NCI-H82 treated with DMSO at 0.1 percent for 48 hours (cell line): ENCODE results near the gene FSD1.
A peak's percentile ranks its signal among the peaks of the same experiment; 100 is the strongest.
"Not testable (repeated sequence)": the region's sequence is repeated elsewhere in the genome, so short reads cannot be mapped to it uniquely, and the experiment has no call there.

ENCODE experiments used
- DNase-seq: peaks from one replicate; lab custom pipeline; 2025; ENCODE audit not compliant: unreplicated experiment; lab: John Stamatoyannopoulos, UW

Gene FSD1

DNA sequence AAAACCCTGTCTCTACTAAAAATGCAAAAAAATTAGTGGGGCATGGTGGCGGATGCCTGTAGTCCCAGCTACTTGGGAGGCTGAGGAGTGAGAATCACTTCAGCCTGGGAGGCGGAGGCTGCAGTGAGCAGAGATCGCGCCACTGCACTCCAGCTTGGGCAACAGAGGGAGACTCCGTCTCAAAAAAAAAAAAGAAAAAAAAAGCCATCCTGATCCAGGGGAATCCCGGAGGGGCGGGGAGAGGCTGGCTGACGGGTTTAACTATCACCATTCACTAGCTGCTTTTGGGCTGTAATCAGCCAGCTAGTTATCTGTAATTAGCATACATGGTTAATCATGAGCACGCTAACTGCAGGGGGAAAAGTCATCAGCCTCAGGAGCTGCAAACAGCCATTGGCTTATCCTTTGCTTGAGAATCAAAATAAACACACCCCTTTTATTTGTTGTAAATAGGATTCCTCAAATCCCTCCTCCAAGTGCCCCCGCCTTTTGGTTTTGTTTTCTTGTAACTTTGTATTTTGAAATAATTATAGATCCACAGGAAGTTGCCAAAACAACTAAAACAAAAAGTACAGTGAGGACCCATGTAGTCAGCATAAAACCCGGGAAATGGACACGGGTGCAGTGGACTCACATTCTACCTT lies 9.6 kb downstream of the FSD1 start:
- DNase-seq, result no peak

- no peak for DNase-seq
These were observed 12.6 kb downstream of the FSD1 start for GRCh38 chr19:4316956-4317355.

DNA sequence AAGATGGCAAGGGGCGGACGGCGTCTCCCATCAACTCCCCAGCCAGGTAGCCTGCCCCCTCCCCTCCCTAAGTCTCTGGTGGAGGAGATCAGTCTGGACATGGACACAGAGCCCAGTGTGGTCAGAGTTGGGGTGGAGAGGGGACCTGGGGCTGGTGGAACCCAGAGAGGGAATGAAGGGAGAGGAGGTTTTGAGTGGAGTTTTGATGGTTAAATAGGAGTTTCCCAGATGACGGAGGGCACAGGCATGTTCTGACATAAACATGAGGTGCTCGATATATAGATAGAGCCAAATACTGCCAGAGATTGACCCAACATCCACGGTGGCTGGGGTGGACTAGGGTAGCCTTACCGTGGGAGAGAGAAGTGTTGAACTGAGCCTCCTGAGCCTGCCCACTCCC lies 14.1 kb downstream of the FSD1 start:
- DNase-seq, result no peak

DNA sequence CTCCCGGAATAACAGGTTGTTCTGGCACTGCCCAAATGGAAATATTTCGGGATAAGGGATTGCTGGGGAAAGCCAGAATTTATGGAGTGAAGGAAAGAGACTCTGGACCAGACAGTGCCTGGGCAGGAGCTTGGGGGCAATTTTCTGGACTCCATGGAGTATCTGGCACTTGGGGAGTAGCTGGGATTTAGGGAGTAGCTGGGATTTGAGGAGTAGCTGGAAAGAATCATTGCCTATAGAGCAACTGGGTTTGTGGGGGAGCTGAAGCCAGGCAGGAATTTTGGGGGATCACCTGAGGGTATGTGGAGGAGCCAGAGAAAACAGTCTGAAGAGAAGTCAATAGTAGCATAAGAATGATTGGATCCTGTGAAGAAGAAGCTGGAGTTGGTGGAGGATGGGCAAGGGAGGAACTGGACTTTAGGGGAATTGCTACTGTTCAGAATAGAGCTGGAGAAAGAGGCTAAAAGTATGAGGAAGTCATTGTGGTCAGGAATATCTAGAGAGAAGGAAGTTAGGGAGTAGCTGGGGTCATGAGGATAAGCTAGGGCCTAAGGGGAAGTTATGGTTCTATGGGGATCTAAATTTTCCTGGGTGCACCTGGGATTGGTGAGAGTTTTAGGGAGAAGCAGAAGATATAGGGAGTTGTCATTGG lies 14.8 kb downstream of the FSD1 start:
- no peak for DNase-seq

GRCh38 chr19:4320419-4320818 lies 16.0 kb downstream of the FSD1 start:
- no peak for DNase-seq

DNA sequence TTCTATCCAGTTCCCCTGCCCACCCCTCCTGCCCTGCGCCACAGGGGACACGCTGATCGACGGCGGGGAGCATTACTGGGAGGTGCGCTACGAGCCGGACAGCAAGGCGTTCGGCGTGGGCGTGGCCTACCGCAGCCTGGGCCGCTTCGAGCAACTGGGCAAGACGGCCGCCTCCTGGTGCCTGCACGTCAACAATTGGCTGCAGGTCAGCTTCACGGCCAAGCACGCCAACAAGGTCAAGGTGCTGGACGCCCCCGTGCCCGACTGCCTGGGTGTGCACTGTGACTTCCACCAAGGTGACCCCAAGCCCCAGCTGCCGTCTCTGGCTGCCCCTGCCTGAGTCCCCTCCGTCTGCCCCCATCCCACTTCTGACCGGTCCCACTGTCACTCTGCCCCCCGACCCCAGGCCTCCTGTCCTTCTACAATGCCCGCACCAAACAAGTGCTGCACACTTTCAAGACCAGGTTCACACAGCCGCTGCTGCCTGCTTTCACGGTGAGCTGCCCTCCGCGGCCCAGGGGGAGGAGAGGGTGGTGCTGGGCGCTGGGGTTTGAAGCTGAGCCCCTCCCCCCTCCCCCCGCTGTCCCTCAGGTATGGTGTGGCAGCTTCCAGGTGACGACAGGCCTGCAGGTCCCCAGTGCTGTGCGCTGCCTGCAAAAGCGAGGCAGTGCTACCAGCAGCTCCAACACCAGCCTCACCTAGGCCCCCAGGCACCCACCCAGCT lies 18.7 kb downstream of the FSD1 start:
- DNase-seq, result no peak

DNA sequence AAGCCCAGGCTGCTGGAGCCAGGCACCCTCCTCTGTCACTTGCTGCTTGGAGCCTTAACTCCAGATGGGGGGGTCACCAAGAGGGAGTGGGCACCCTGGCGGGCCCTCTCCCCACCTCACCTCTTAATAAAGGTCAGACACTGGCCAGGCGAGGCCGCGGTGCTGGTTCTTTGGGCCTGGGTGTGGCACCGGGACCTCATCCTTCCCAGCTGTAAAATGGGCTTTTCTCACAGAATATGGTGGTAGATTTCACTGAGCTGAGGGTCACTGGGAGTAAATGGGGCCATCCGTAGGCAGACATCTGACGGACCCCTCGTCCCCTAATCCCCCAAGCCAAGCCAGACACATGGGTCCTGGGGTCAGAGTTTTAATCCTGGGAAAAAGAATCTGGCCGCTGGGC lies 19.3 kb downstream of the FSD1 start:
- no peak for DNase-seq

- DNase-seq, result no peak
These were observed 19.8 kb downstream of the FSD1 start for GRCh38 chr19:4324228-4324627.

DNA sequence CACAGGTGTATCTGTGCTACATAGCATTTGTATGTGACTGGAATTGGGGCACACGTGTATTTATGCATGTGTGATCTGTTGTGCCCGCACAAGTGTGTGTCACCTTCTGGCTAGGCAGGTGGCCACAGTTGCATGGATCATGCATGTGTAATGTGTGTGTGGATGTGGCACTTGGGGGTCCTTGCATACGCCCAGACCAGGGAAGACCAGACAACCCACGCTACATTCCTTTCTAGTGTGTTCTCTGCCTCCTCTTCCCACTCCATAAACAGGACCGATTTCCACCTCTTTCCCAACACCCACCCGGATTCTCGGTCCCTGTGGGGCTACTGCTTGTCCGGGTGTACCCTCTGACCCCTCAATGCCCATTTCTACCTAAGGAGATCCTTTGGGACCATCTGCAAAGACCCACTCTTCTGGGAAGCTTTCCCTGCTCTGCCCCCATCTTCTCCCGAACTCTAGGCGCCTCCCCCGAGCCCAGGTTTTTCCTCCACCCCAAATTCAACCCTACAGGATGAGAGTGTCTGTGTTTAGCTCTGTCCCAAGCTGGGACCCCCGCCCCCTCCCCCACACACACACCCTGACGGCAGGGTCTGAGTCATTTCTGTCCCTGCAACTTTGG lies 21.9 kb downstream of the FSD1 start:
- no peak for DNase-seq

DNA sequence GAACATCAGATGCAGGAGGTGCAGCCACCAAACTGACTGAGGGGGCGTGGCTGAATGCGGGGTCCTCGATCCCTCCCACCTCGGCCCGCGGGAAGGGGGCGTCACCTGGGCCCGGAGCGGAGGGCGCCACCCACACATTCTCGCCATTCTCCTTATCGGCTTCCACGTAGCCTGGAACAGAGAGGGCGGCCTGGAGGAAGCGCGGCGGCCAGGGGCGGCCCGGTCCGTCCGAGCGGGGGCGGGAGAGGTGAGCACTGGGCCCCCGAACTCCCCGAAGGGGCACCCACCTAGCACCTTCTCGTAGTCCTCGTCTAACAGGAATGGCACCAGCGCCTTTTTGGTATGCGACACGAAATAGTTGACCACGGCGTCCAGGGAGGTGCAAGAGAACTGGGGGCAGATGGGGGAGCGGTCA lies 22.4 kb downstream of the FSD1 start:
- DNase-seq, result no peak

DNA sequence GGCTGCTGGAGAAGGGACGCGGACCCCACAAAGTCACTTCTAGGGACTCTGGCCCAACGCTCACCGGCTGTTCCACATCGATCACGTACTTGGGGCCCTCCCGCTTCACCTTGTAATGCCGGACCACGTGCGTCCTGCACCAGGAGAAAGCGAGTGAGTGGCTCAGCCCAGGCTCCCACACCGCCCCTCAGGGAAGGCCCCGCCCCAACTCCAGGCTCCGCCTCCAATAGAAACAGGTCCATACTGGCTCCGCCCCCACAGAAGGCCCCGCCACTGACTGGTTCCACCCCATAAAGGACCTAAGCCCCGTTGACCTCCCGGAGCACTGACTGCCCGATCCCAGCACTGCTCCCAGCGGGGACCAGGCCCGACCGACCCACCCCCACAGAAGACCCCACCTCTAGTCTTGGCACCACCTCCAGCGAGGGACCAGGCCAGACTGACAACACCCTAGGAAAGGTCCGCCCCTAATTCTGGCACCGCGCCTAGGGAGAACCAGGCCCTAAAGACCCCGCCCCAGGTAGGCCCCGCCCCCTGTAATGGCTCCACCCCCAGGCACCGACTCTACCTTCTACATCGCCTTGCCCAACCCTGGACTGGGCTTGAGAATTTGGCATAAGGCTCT lies 23.0 kb downstream of the FSD1 start:
- DNase-seq, result peak; percentile 75

DNA sequence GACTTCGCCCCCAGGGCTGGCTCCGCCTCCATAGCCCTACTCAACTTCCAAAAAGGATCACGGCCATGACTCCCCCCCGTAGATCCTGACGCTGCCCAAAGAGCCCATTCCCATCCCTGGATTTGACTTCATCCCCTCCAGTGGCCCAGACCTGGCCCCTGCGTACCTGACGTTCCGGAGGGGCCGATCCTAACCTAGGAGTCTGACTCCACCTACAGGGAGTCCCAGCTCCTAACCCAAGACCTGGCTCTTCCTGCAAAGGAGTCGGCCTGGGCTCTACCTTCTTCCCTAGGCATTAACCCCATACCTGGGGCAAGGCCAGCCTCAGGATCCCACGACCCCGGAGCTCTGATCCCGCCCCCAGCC lies 23.5 kb downstream of the FSD1 start:
- no peak for DNase-seq

DNA sequence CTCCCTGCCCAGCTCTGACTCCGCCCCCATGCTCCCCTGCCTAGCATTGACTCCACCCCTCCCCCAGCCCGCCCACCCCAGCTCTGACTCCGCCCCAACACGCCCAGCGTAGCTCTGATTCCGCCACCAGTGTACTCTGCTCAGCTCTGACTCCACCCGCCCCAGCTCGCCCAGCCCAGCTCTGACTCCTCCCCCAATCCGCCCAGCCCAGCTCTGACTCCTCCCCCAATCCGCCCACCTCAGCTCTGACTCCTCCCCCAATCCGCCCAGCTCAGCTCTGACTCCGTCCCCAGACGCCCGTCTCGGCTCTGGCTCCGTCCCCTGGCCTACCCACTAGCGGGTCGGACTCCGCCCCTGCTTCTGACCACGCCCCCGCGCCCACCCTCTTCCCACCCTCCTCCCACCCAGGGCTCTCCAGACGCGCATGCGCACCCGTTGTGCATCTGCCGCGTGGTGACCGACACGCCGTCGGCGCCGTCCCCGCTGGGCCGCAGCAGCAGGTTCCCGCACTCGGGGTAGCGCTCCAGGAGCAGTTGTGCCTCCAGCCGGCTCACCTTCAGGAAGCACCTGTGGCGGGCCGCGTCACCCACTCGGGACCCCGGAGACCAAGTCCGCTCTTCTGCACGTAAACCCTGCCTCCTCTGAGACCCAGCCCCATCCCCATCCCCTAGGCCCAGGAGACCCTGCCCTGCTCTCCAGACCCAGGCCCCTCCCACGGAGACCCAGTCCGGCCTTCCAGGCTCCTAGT lies 24.0 kb downstream of the FSD1 start:
- DNase-seq, result peak; percentile 89

GRCh38 chr19:4328991-4329681 lies 24.7 kb downstream of the FSD1 start:
- not testable (repeated sequence) for DNase-seq

- no peak for DNase-seq
These were observed 25.5 kb downstream of the FSD1 start for GRCh38 chr19:4329858-4330257.

- no peak for DNase-seq
These were observed 30.7 kb downstream of the FSD1 start for GRCh38 chr19:4334929-4335570.

GRCh38 chr19:4337906-4338440 lies 33.6 kb downstream of the FSD1 start:
- no peak for DNase-seq

DNA sequence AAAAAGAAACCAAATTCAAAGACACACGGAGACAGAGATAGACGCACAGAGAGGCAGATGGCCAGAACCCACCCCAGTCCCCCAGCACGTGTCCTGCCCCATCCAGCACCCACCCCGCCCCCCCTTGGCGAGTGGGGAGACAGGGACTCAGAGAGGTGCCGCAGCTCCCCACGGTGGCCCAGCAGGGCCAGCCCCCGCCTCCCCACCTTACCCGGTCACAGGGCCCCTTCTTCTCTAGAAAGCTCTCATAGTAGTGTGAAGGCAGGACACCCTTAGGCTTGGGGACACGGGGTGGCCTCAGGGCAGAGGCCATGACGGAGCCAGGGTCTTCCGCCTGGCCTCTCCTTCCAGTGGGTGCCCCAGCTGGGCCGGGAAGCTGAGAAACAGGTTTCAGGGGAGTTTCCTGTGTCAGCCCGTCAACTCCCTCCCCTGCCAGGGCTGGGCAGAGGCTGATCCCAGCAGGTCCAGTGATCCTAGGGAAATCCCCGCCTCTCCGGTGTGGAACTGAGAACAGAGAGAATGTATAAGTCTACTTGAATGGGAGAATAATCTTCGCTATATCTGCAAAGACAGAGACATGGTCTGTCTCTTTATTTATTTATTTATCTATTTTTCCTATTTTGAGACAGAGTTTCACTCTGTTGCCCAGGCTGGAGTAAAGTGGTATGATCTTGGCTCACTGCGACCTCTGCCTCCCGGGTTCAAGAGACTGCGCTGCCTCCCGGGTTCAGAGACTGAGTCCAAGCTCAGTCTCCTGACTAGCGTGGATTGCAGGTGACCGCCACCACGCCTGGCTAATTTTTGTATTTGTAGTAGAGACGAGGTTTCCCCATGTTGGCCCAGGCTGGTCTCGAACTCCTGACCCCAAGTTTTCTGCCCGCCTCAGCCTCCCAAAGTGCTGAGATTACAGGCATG lies 34.3 kb downstream of the FSD1 start, which contains the start of gene STAP2:
TSS of gene STAP2 (minus strand) at position 387 of the 915 bp plus-strand sequence. CDS start at position 313, 74 bp downstream.
- DNase-seq, result no peak
